Omental fat pad (tissue), 4 donors: Measurements from ENCODE around the gene KRT2. TPM values are rescaled to one million over a fixed set of nuclear protein-coding genes. Genes with fewer than 3 reads are reported as not detected.

Experiments used
- ATAC-seq: fragments of 150-250 bp; one replicate; pipeline ENCODE4 v1.9.1; 2016; ENCODE audit warnings: mild to moderate bottlenecking, moderate library complexity; ENCODE audit not compliant: low FRiP score
- DNase-seq: peaks from one replicate; pipeline ENCODE4 v3.0.0-alpha.2; 2019; ENCODE audit warnings: low spot score
- CTCF ChIP-seq, 3 donors: fragments of 450-650 bp; IDR thresholded peaks; one replicate each; pipeline ENCODE4 v1.5.1; 2016 to 2017; ENCODE audit warnings: antibody characterized with exemption in 3 of 3, mild to moderate bottlenecking in 3 of 3, moderate library complexity in 2 of 3
- total RNA-seq, 4 donors: library from RNA; depleted of rRNA; stranded (reverse); fragments of >200 nt; gene quantifications; one replicate each; pipeline ENCODE4 v1.1.0, GENCODE V29; 2016

The KRT2 gene
- total RNA-seq, 4 donors from 2014 or later: not detected

- DNase-seq: no peak
- no peak for ATAC-seq
- TF ChIP-seq CTCF (IDR thresholded peaks at IDR 0.05): no peak
These were observed 9.0 kb upstream of the KRT2 start for GRCh38 chr12:52660934-52661499.

GRCh38 chr12:52659951-52660350, 7.9 kb upstream of the KRT2 start:
- DNase-seq: no peak
- ATAC-seq: no peak
- TF ChIP-seq CTCF (IDR thresholded peaks at IDR 0.05): no peak

- DNase-seq (no peak), ATAC-seq (no peak)
- no peak for TF ChIP-seq CTCF (IDR thresholded peaks at IDR 0.05)
These were observed 7.4 kb upstream of the KRT2 start for GRCh38 chr12:52659395-52659794.

- ATAC-seq: no peak
- no peak for DNase-seq
- no peak for TF ChIP-seq CTCF (IDR thresholded peaks at IDR 0.05)
These were observed 6.2 kb upstream of the KRT2 start for GRCh38 chr12:52658196-52658595.

GRCh38 chr12:52657250-52657902, 5.4 kb upstream of the KRT2 start:
- DNase-seq: no peak
- TF ChIP-seq CTCF (IDR thresholded peaks at IDR 0.05): no peak
- ATAC-seq: no peak

GRCh38 chr12:52656616-52657015, 4.6 kb upstream of the KRT2 start:
- ATAC-seq (no peak), DNase-seq (no peak)
- TF ChIP-seq CTCF (IDR thresholded peaks at IDR 0.05): no peak

- no peak for TF ChIP-seq CTCF (IDR thresholded peaks at IDR 0.05)
- ATAC-seq: no peak
- no peak for DNase-seq
These were observed 3.7 kb upstream of the KRT2 start for GRCh38 chr12:52655720-52656124.
